ENCODE results near the gene MAN1C1. TPM values are rescaled to one million over a fixed set of nuclear protein-coding genes. Genes with fewer than 3 reads are reported as not detected.

Gene MAN1C1
- total and polyA plus RNA-seq, 4 donors = 4.6 to 14.7 (median 13.1) TPM

- no peak for ATAC-seq (ENCODE audit: insufficient read depth, low FRiP score)
- no peak for TF ChIP-seq CTCF (IDR thresholded peaks at IDR 0.05; ENCODE audit: control extremely low read depth, extremely low read depth)
- H3K4me1 ChIP-seq (ENCODE audit: control insufficient read depth in 5 of 5, insufficient read depth in 5 of 5, low read length in 5 of 5) = peaks cover 0 to 6% (median 0%) of the 10 kb centered on the region in 5 donors
- no peak overlapping the region for H3K4me3 ChIP-seq
- WGBS, 2 donors = 88 to 90% methylated on average over 10 of the region's 10 CpGs
- peaks cover 0 to 2% (median 0%) of the 10 kb centered on the region in 3 donors for H3K27me3 ChIP-seq (ENCODE audit: control insufficient read depth in 3 of 3, insufficient read depth in 3 of 3, low read length in 2 of 3)
- no peak overlapping the region for H3K9ac ChIP-seq (ENCODE audit: insufficient read depth in 1 of 2, low read length in 2 of 2)
- DNase-seq = no peak
- H3K27ac ChIP-seq (ENCODE audit: low read depth in 1 of 2, low read length in 1 of 2) = no peak overlapping the region
- peaks cover 0 to 10% (median 6%) of the 10 kb centered on the region in 4 donors for H3K36me3 ChIP-seq (ENCODE audit: control insufficient read depth in 4 of 4, insufficient read depth in 4 of 4, low read length in 4 of 4)
- H3K9me3 ChIP-seq (ENCODE audit: control insufficient read depth in 4 of 4, insufficient read depth in 3 of 4, low read length in 3 of 4) = no peaks in the 10 kb centered on the region
Measured at GRCh38 chr1:25763493-25763892, 146.9 kb downstream of the MAN1C1 start.

GRCh38 chr1:25765136-25765922 is 148.7 kb downstream of the MAN1C1 start:
- 56 to 65% methylated on average over 8 of the region's 8 CpGs for WGBS, 2 donors
- H3K9me3 ChIP-seq (ENCODE audit: control insufficient read depth in 4 of 4, insufficient read depth in 3 of 4, low read length in 3 of 4) = no peaks in the 10 kb centered on the region
- no peak overlapping the region for H3K9ac ChIP-seq (ENCODE audit: insufficient read depth in 1 of 2, low read length in 2 of 2)
- H3K36me3 ChIP-seq (ENCODE audit: control insufficient read depth in 4 of 4, insufficient read depth in 4 of 4, low read length in 4 of 4) = peaks cover 0 to 16% (median 5%) of the 10 kb centered on the region in 4 donors
- no peak for DNase-seq
- peaks cover 0 to 8% (median 4%) of the 10 kb centered on the region in 5 donors for H3K4me1 ChIP-seq (ENCODE audit: control insufficient read depth in 5 of 5, insufficient read depth in 5 of 5, low read length in 5 of 5)
- TF ChIP-seq CTCF (IDR thresholded peaks at IDR 0.05; ENCODE audit: control extremely low read depth, extremely low read depth) = no peak
- H3K27ac ChIP-seq (ENCODE audit: low read depth in 1 of 2, low read length in 1 of 2) = no peak overlapping the region
- peaks cover 0 to 2% (median 2%) of the 10 kb centered on the region in 3 donors for H3K27me3 ChIP-seq (ENCODE audit: control insufficient read depth in 3 of 3, insufficient read depth in 3 of 3, low read length in 2 of 3)
- no peak overlapping the region for H3K4me3 ChIP-seq
- no peak for ATAC-seq (ENCODE audit: insufficient read depth, low FRiP score)

GRCh38 chr1:25765923-25766589 is 149.5 kb downstream of the MAN1C1 start:
- DNase-seq = no peak
- H3K9me3 ChIP-seq (ENCODE audit: control insufficient read depth in 4 of 4, insufficient read depth in 3 of 4, low read length in 3 of 4) = no peaks in the 10 kb centered on the region
- no peak overlapping the region for H3K4me3 ChIP-seq
- peaks cover 0 to 2% (median 0%) of the 10 kb centered on the region in 3 donors for H3K27me3 ChIP-seq (ENCODE audit: control insufficient read depth in 3 of 3, insufficient read depth in 3 of 3, low read length in 2 of 3)
- WGBS, 2 donors = 61 to 76% methylated on average over 13 of the region's 13 CpGs
- TF ChIP-seq CTCF (IDR thresholded peaks at IDR 0.05; ENCODE audit: control extremely low read depth, extremely low read depth) = no peak
- no peak overlapping the region for H3K27ac ChIP-seq (ENCODE audit: low read depth in 1 of 2, low read length in 1 of 2)
- H3K4me1 ChIP-seq (ENCODE audit: control insufficient read depth in 5 of 5, insufficient read depth in 5 of 5, low read length in 5 of 5) = peaks cover 0 to 10% (median 8%) of the 10 kb centered on the region in 5 donors
- ATAC-seq (ENCODE audit: insufficient read depth, low FRiP score) = no peak
- no peak overlapping the region for H3K9ac ChIP-seq (ENCODE audit: insufficient read depth in 1 of 2, low read length in 2 of 2)
- peaks cover 0 to 16% (median 5%) of the 10 kb centered on the region in 4 donors for H3K36me3 ChIP-seq (ENCODE audit: control insufficient read depth in 4 of 4, insufficient read depth in 4 of 4, low read length in 4 of 4)
